Measurements from ENCODE around the gene PTPRZ1.

The PTPRZ1 gene

DNA sequence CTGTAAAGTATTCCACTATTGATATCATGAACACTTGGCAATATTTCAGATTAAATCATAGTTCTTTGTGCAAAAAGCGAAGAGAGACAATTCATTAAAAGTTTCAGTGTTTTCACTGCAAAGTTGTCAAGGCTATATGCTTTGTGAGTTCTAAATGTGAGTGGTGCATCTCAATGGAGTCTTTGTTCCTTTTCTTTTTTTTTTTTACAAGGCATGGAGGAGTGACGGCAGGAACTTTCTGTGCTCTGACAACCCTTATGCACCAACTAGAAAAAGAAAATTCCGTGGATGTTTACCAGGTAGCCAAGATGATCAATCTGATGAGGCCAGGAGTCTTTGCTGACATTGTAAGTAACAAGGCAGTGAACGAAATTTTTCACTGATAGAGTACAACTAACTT, 186.6 kb downstream of the PTPRZ1 start:
- no peak for DNase-seq

DNA sequence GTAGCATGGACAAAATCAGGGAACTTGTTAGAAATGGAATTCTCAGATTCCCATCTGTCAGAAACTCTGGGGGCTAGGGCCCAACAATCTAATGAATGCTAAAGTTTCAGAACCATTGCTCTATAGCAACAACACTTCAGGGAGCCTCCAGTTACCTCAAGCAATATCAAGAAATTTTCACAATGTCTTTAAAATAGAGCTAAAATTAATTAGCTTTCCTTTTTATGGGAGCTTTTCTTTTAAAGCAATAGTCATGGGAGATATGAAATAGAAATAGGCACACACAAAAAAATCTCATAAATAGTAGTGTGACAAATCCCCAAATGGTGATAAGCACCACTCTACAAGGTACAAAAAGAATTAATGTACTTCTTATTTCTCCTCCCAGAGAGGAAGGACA, 190.2 kb downstream of the PTPRZ1 start:
- no peak for DNase-seq

DNA sequence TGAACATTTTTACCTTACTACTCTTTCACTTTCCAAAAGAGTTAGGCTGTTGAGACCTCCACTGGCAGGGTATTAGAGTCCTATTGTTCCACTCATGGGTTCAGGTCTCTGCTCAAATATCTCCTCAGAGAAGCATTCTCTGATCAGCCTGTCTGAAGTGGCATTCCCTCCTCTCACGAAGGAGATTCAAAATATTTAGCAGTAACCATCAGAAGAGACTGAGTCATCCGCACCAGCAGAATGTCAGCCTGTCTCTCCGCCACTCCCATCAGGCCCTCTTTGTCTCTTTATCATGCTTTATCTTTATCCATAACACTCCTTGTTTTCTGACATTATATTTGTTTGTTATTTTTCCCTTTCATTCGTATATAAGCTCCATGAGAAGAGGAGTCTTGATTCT, 192.0 kb downstream of the PTPRZ1 start:
- no peak for DNase-seq

- no peak for DNase-seq
Measured at GRCh38 chr7:122067077-122067476, 194.1 kb downstream of the PTPRZ1 start.

DNA sequence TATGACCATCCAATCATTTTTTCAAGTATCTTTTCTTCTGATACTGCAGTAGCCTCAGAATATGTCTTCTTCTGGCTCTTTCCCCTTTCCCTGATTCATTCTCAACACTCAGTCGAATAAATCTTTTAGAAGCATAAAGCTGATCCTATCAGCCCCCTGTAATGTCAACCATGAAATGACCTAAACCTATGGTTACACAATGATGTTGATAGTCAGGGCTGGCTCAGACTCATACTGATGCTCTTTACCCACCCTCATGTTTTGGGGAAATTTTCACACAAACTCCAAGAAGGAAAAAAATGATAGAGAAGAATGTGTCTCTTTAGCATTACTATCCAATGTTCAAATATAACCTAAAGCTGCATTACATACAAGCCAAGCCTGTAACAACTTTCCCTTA, 195.1 kb downstream of the PTPRZ1 start:
- no peak for DNase-seq

GRCh38 chr7:122068999-122069398, 196.0 kb downstream of the PTPRZ1 start:
- DNase-seq, result no peak

GRCh38 chr7:122070062-122070461, 197.1 kb downstream of the PTPRZ1 start:
- no peak for DNase-seq

- DNase-seq, result no peak
Measured at GRCh38 chr7:122070834-122071233, 197.9 kb downstream of the PTPRZ1 start.

DNA sequence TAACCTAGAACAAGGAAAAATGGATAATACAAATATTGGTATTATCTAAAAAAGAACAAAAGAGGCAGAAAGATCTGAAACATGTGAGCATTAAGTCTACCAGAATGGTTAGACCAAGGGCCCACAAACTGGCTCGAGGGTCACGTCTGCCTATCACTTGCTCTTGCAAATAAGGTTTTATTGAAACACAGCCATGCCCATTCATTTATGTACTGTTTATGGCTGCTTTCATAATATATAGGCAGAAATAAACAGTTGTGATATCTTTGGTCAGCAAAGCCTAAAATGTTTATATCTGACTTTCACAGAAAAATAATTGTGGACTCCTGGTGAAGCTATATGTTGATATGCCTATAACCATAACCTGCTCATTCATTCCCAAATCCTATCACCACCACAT, 199.3 kb downstream of the PTPRZ1 start:
- no peak for DNase-seq

DNA sequence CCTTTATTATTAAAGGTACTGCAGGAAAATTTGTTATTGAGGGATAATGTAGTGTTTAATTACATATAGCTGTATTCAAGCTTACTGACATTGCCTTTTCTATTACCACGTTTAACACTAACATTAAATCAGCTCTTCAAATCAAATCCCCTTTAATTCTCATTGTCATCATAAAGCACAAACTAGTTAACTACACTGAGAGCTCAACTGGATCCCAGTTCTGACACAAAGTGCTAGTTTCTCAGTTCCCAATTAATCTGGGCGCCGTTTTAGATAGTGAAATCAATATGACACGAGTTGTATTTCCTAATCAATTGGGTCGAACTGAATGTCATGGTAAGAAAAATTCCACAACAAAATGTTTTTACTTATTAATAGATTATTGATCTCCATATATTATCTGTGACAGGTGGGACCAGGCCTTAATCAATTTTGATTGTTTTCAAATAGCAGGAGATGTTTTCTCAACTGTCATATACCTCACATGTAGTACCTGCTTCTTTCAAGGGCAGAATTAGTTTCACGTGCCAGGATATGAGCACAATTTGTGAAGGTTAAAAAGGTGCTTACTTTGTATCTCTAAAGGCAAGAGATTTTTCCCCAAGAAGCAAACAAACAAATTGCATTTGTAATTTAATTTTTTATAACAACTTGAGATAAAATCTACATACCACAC, 200.1 kb downstream of the PTPRZ1 start:
- no peak for DNase-seq

GRCh38 chr7:122073635-122074034, 200.7 kb downstream of the PTPRZ1 start:
- DNase-seq, result no peak

- DNase-seq, result no peak
Measured at GRCh38 chr7:122082160-122082559, 209.2 kb downstream of the PTPRZ1 start.

DNA sequence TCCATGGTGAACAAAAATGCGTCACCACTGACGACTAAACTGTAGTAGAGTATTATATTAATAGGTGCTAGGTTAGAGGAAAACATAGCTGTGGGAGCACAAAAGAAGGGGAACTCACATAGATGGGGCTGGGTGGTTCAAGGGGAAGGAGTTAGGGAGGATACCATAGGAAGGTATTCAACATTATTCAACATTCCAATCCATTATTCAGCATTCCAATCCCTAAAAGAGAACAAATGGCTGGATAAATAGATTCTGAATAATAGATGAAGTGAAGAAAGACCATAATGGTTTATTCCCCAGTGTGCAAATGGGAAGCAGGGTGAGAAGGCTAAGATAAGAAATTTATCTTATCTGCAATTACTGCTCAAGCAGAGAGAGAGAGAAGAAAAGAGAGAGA, 209.7 kb downstream of the PTPRZ1 start:
- no peak for DNase-seq

GRCh38 chr7:122092964-122093797, 220.2 kb downstream of the PTPRZ1 start:
- peak; percentile 72 for DNase-seq

- DNase-seq, result no peak
Measured at GRCh38 chr7:122094549-122094948, 221.6 kb downstream of the PTPRZ1 start.

DNA sequence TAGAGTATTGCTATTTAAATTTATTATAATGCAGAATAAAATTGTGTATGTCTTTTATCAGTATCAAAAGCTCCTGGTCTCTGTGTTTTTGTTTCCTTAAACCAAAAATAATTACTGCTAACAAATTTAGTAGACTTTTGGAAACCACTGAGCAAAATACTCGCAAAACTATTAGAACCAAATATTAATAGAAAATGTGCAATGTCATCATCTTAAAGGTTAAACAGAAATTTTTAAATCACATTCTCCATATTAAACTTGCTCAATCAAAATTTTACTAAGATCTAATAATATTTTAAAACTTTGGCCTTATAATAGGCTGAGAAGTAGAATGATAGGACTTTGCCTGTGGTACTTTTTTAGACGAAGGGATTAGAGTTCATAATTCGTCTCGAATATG, 222.7 kb downstream of the PTPRZ1 start:
- no peak for DNase-seq

DNA sequence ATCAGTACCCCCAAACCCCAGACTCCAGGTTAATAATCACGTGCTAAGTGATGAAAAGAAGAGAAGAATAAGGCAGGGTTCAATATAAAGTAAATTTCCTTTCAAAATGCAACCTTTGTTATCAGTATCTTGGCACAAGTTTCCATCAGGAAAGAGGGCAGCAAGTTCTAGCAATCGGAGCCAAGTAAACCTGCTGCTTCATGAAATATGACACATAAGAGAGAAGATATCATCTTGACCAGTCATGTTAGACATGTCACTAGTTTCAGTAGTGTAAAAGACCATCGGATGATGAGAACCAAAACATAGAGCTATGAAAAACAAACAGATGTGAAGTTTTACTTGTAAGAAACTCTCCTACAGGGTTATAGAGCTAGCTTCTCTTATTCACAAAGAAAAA, 227.1 kb downstream of the PTPRZ1 start:
- no peak for DNase-seq

- no peak for DNase-seq
Measured at GRCh38 chr7:122103064-122103463, 230.1 kb downstream of the PTPRZ1 start.

All from RPMI8226 (cell line).